ENCODE measurements around the gene MYADM.

Gene MYADM

GRCh38 chr19:53909471-53910169 lies 41.9 kb downstream of the MYADM start:
- no peak for DNase-seq
- peaks cover 29% of the 10 kb centered on the region for H3K27me3 ChIP-seq (replicated peaks)
- no peak for TF ChIP-seq CTCF (IDR thresholded peaks at IDR 0.05; ENCODE audit: low read depth, low read length, missing control alignments)
- peak overlapping the region; percentile 50 for H3K4me3 ChIP-seq (ENCODE audit: low read depth, low read length)
- in situ Hi-C loops (cut with HindIII; ENCODE audit: low pct_ligation_motif_present, low sequenced_read_pairs): no loop called here
- H3K36me3 ChIP-seq (replicated peaks): no peaks in the 10 kb centered on the region
- H3K27ac ChIP-seq: no peak overlapping the region

GRCh38 chr19:53910170-53910518 lies 42.5 kb downstream of the MYADM start:
- H3K4me3 ChIP-seq (ENCODE audit: low read depth, low read length): peak overlapping the region; percentile 50

GRCh38 chr19:53912653-53913052 lies 45.0 kb downstream of the MYADM start:
- in situ Hi-C loops (cut with HindIII; ENCODE audit: low pct_ligation_motif_present, low sequenced_read_pairs): no loop called here
- H3K36me3 ChIP-seq (replicated peaks): no peaks in the 10 kb centered on the region
- no peak overlapping the region for H3K4me3 ChIP-seq (ENCODE audit: low read depth, low read length)
- peaks cover 25% of the 10 kb centered on the region for H3K27me3 ChIP-seq (replicated peaks)
- DNase-seq: no peak
- no peak overlapping the region for H3K27ac ChIP-seq
- peak; percentile 40 for TF ChIP-seq CTCF (IDR thresholded peaks at IDR 0.05; ENCODE audit: low read depth, low read length, missing control alignments)

More at GRCh38 chr19:53910170-53910518, 42.5 kb downstream of the MYADM start:
- peaks cover 29% of the 10 kb centered on the region for H3K27me3 ChIP-seq (replicated peaks)
- DNase-seq: no peak
- no peak for TF ChIP-seq CTCF (IDR thresholded peaks at IDR 0.05; ENCODE audit: low read depth, low read length, missing control alignments)
- in situ Hi-C loops (cut with HindIII; ENCODE audit: low pct_ligation_motif_present, low sequenced_read_pairs): no loop called here
- no peaks in the 10 kb centered on the region for H3K36me3 ChIP-seq (replicated peaks)
- no peak overlapping the region for H3K27ac ChIP-seq

- no peak overlapping the region for H3K27ac ChIP-seq
- no peaks in the 10 kb centered on the region for H3K36me3 ChIP-seq (replicated peaks)
- no peak for DNase-seq
- in situ Hi-C loops (cut with HindIII; ENCODE audit: low pct_ligation_motif_present, low sequenced_read_pairs): no loop called here
- peaks cover 7% of the 10 kb centered on the region for H3K27me3 ChIP-seq (replicated peaks)
- no peak for TF ChIP-seq CTCF (IDR thresholded peaks at IDR 0.05; ENCODE audit: low read depth, low read length, missing control alignments)
- no peak overlapping the region for H3K4me3 ChIP-seq (ENCODE audit: low read depth, low read length)
Measured at GRCh38 chr19:53915000-53915399, 47.3 kb downstream of the MYADM start.

- no peaks in the 10 kb centered on the region for H3K36me3 ChIP-seq (replicated peaks)
- no peak for DNase-seq
- in situ Hi-C loops (cut with HindIII; ENCODE audit: low pct_ligation_motif_present, low sequenced_read_pairs): no loop called here
- H3K27me3 ChIP-seq (replicated peaks): no peaks in the 10 kb centered on the region
- H3K27ac ChIP-seq: no peak overlapping the region
- no peak for TF ChIP-seq CTCF (IDR thresholded peaks at IDR 0.05; ENCODE audit: low read depth, low read length, missing control alignments)
- H3K4me3 ChIP-seq (ENCODE audit: low read depth, low read length): no peak overlapping the region
Measured at GRCh38 chr19:53916004-53916403, 48.3 kb downstream of the MYADM start.

- H3K27ac ChIP-seq: no peak overlapping the region
- no peaks in the 10 kb centered on the region for H3K27me3 ChIP-seq (replicated peaks)
- DNase-seq: no peak
- H3K36me3 ChIP-seq (replicated peaks): no peaks in the 10 kb centered on the region
- no peak for TF ChIP-seq CTCF (IDR thresholded peaks at IDR 0.05; ENCODE audit: low read depth, low read length, missing control alignments)
- in situ Hi-C loops (cut with HindIII; ENCODE audit: low pct_ligation_motif_present, low sequenced_read_pairs): no loop called here
- H3K4me3 ChIP-seq (ENCODE audit: low read depth, low read length): no peak overlapping the region
Measured at GRCh38 chr19:53917356-53917755, 49.7 kb downstream of the MYADM start.
